HCT116 (cell line): ENCODE results near the gene IGFL3. TPM values are rescaled to one million over a fixed set of nuclear protein-coding genes. Genes with fewer than 3 reads are reported as not detected.

Experiments
- ATAC-seq: fragments of 200-7000 bp; cut with Tn5 transposase; 2 replicates; pipeline ENCODE4 v1.9.1; 2020; ENCODE audit warnings: mild to moderate bottlenecking, moderate library complexity
- BruUV-seq: library from RNA; stranded (reverse); fragments of 400-500 nt; replicated peaks from 2 replicates; lab custom pipeline; 2021; lab: Mats Ljungman, UMichigan
- CTCF ChIA-PET: fragments of 300-600 bp; sonication (Branson Sonifier 250); formaldehyde crosslinking; loops from one replicate; lab custom pipeline; 2021; ENCODE audit warnings: antibody characterized with exemption; lab: Charles Lee
- POLR2A ChIA-PET: fragments of 300-600, 350-600 bp; sonication (Branson Sonifier 250); formaldehyde crosslinking; loops from one replicate; lab custom pipeline; 2021; ENCODE audit warnings: antibody characterized with exemption; lab: Charles Lee
- RAD21 ChIA-PET, 2 experiments: fragments of 300-600 bp; sonication (Branson Sonifier 250); formaldehyde crosslinking; loops; one replicate each; lab custom pipeline; 2023; ENCODE audit warnings: low total read pairs in 2 of 2; ENCODE audit not compliant: uncharacterized antibody in 2 of 2, unreplicated experiment in 2 of 2, low non-redundant PET in 1 of 2; lab: Charles Lee
- DNase-seq: peaks from one replicate; pipeline ENCODE4 v3.0.0-alpha.2; 2010; ENCODE audit warnings: low read depth, low spot score
- H2AFZ ChIP-seq: fragments of 200-600 bp; shearing (Covaris generic), sonication (generic); 2 replicates; pipeline ENCODE4 v1.6.1; 2017; ENCODE audit warnings: low read depth, mixed run types, mixed read lengths, antibody characterized with exemption, low read length; ENCODE audit not compliant: poor library complexity, severe bottlenecking
- H3K27ac ChIP-seq: 2 replicates; pipeline ENCODE4 v1.5.1; 2012; ENCODE audit warnings: low read depth, low read length
- H3K27me3 ChIP-seq: fragments of 200-600 bp; sonication (generic); 2 replicates; pipeline ENCODE4 v1.6.1; 2016; ENCODE audit warnings: mixed run types, low read length, mixed read lengths; ENCODE audit not compliant: insufficient read depth
- H3K36me3 ChIP-seq, 2 experiments: fragments of 200-500 bp in 1 of 2; fragments of 200-600 bp in 1 of 2; sonication (Bioruptor generic) in 1 of 2; sonication (generic) in 1 of 2; 2 replicates each; pipeline versions ENCODE4 v1.5.1 to v1.6.1; 2014 to 2016; ENCODE audit warnings: low read length in 2 of 2, inconsistent platforms in 1 of 2, mixed read lengths in 1 of 2, mixed run types in 1 of 2; ENCODE audit not compliant: insufficient read depth in 2 of 2, control insufficient read depth in 1 of 2
- H3K4me1 ChIP-seq, 2 experiments: fragments of 200-600 bp in 1 of 2; sonication (generic) in 1 of 2; 2 replicates each; pipeline versions ENCODE4 v1.5.1 to v1.6.1; 2012 to 2017; ENCODE audit warnings: low read length in 2 of 2, inconsistent platforms in 1 of 2, mild to moderate bottlenecking in 1 of 2, mixed read lengths in 1 of 2, mixed run types in 1 of 2, moderate library complexity in 1 of 2; ENCODE audit not compliant: insufficient read depth in 2 of 2, control insufficient read depth in 1 of 2
- H3K4me2 ChIP-seq: fragments of 200-600 bp; sonication (generic); 2 replicates; pipeline ENCODE4 v1.6.1; 2017; ENCODE audit warnings: mixed run types, low read length, mixed read lengths
- H3K4me3 ChIP-seq, 2 experiments: fragments of 200-600 bp in 1 of 2; sonication (generic) in 1 of 2; replicated peaks in 1 of 2; 2 replicates each; pipeline ENCODE4 v1.5.1; 2011 to 2016; ENCODE audit warnings: low read length in 2 of 2, control low read depth in 1 of 2, low read depth in 1 of 2, mild to moderate bottlenecking in 1 of 2, mixed read lengths in 1 of 2, mixed run types in 1 of 2
- H3K79me2 ChIP-seq: fragments of 200-600 bp; sonication (generic); 2 replicates; pipeline ENCODE4 v1.6.1; 2017; ENCODE audit warnings: mild to moderate bottlenecking, mixed run types, low read length, moderate library complexity, mixed read lengths; ENCODE audit not compliant: insufficient read depth
- H3K9ac ChIP-seq: fragments of 200-600 bp; sonication (generic); 2 replicates; pipeline ENCODE4 v1.6.1; 2016; ENCODE audit warnings: low read length, mixed read lengths
- H3K9me2 ChIP-seq: fragments of 200-600 bp; sonication (generic), shearing (Covaris generic); 2 replicates; pipeline ENCODE4 v1.6.1; 2017; ENCODE audit warnings: mixed run types, mild to moderate bottlenecking, moderate library complexity; ENCODE audit not compliant: insufficient read depth
- H3K9me3 ChIP-seq, 2 experiments: fragments of 200-500 bp in 1 of 2; fragments of 200-600 bp in 1 of 2; sonication (Bioruptor generic) in 1 of 2; sonication (generic) in 1 of 2; 2 replicates each; pipeline ENCODE4 v1.6.1; 2014 to 2017; ENCODE audit warnings: low read length in 2 of 2, mixed read lengths in 2 of 2, inconsistent platforms in 1 of 2, low read depth in 1 of 2, mild to moderate bottlenecking in 1 of 2, mixed run types in 1 of 2, moderate library complexity in 1 of 2; ENCODE audit not compliant: control insufficient read depth in 1 of 2, insufficient read depth in 1 of 2
- H4K20me1 ChIP-seq: fragments of 200-600 bp; sonication (generic), shearing (Covaris generic); 2 replicates; pipeline ENCODE4 v1.6.1; 2017; ENCODE audit warnings: mixed run types, mild to moderate bottlenecking, moderate library complexity; ENCODE audit not compliant: insufficient read depth
- CTCF ChIP-seq, 3 experiments: fragments of 200-600 bp in 1 of 3; sonication (generic) in 1 of 3; IDR thresholded peaks in 2 of 3; conservative IDR thresholded peaks in 1 of 3; 2 replicates each; pipeline ENCODE4 v1.5.1; 2012 to 2017; ENCODE audit warnings: low read depth in 2 of 3, low read length in 2 of 3, antibody characterized with exemption in 1 of 3, borderline replicate concordance in 1 of 3, control low read depth in 1 of 3, mild to moderate bottlenecking in 1 of 3, mixed read lengths in 1 of 3, mixed run types in 1 of 3, moderate library complexity in 1 of 3; ENCODE audit not compliant: insufficient read depth in 1 of 3
- EZH2 ChIP-seq: fragments of 200-600 bp; sonication (generic); IDR thresholded peaks from 2 replicates; pipeline ENCODE4 v1.6.1; 2017; ENCODE audit warnings: antibody characterized with exemption, mixed run types
- POLR2AphosphoS5 ChIP-seq: IDR thresholded peaks from 2 replicates; pipeline ENCODE4 v1.6.1; 2011; ENCODE audit warnings: mild to moderate bottlenecking, low read depth, low read length, moderate library complexity
- TCF7L2 ChIP-seq: IDR thresholded peaks from 2 replicates; pipeline ENCODE4 v1.7.0; 2011; ENCODE audit warnings: borderline replicate concordance, inconsistent platforms; ENCODE audit not compliant: insufficient read depth, insufficient read length; ENCODE audit errors: extremely low read depth
- intact Hi-C: fragments of 100-400 bp; cut with micrococcal nuclease; formaldehyde crosslinking; loops from 2 replicates; pipeline ENCODE4 v1.10.0; 2022
- total RNA-seq: library from RNA; stranded (reverse); gene quantifications from one replicate; pipeline ENCODE4 v1.2.1, GENCODE V29; 2021; ENCODE audit not compliant: unreplicated experiment

IGFL3 gene
- total RNA-seq, 1 experiment from 2014 or later, result not detected

GRCh38 chr19:46076031-46076880, 48.2 kb downstream of the IGFL3 start:
- no peak overlapping the region for H3K9ac ChIP-seq
- DNase-seq (no peak), ATAC-seq (no peak)
- peak overlapping the region; percentile 19 for H2AFZ ChIP-seq
- RAD21 ChIA-PET, result interaction anchor here (1.1 to 1.5 kb wide), 2 partner anchors 49 to 189 kb away, joined by 6 read pairs; no protein-coding TSS in a partner anchor
- no peak overlapping the region for H3K4me3 ChIP-seq
- TF ChIP-seq TCF7L2 (no peak), CTCF (IDR thresholded peaks at IDR 0.05 in 2 of 3, conservative IDR thresholded peaks at IDR 0.05 in 1 of 3; ENCODE audit: borderline replicate concordance in 1 of 3, insufficient read depth in 1 of 3, low read depth in 2 of 3, low read length in 2 of 3) (peak in 2 of 3 experiments; percentile 25 to 29; a peak in 1 of 6 replicates), POLR2AphosphoS5 (no peak), EZH2 (no peak)
- CTCF ChIA-PET, result interaction anchor here (0.6 to 7.7 kb wide), 16 partner anchors 8 to 308 kb away, joined by 3 to 305 read pairs (median 8); partner anchors contain the start of genes NANOS2, PGLYRP1 and SIX5
- H3K27ac ChIP-seq, result no peak overlapping the region
- peaks cover 74% of the 10 kb centered on the region for H3K27me3 ChIP-seq
- H3K79me2 ChIP-seq, result no peaks in the 10 kb centered on the region
- peaks cover 8 to 17% of the 10 kb centered on the region in 2 experiments; a peak in 2 of 4 replicates for H3K4me1 ChIP-seq
- POLR2A ChIA-PET, result no interaction called here
- no peaks in the 10 kb centered on the region for H3K9me2 ChIP-seq
- no peaks in the 10 kb centered on the region for H3K9me3 ChIP-seq
- H3K36me3 ChIP-seq, result no peaks in the 10 kb centered on the region
- H3K4me2 ChIP-seq, result peak overlapping the region; percentile 83
- no peaks in the 10 kb centered on the region for H4K20me1 ChIP-seq
- BruUV-seq, result no TSS peak
- intact Hi-C loops, result no loop called here
